PC-3 (cell line): ENCODE results near the gene KLHL28.

Source experiments
- EZH2 ChIP-seq: fragments of 300-600 bp; sonication (generic); IDR thresholded peaks from one replicate; pipeline ENCODE4 v1.6.1; 2017; ENCODE audit warnings: antibody characterized with exemption, mild to moderate bottlenecking, low read length; ENCODE audit not compliant: unreplicated experiment
- TF ChIP-seq, protein P1 (sequence below): fragments of 300-600 bp; sonication (generic); conservative IDR thresholded peaks from 2 replicates; pipeline ENCODE4 v1.5.1; 2017; ENCODE audit warnings: antibody characterized with exemption, low read depth, mild to moderate bottlenecking, low read length

GRCh38 chr14:44886860-44887595 lies 74.7 kb downstream of the KLHL28 start:
- TF ChIP-seq, protein P1, sequence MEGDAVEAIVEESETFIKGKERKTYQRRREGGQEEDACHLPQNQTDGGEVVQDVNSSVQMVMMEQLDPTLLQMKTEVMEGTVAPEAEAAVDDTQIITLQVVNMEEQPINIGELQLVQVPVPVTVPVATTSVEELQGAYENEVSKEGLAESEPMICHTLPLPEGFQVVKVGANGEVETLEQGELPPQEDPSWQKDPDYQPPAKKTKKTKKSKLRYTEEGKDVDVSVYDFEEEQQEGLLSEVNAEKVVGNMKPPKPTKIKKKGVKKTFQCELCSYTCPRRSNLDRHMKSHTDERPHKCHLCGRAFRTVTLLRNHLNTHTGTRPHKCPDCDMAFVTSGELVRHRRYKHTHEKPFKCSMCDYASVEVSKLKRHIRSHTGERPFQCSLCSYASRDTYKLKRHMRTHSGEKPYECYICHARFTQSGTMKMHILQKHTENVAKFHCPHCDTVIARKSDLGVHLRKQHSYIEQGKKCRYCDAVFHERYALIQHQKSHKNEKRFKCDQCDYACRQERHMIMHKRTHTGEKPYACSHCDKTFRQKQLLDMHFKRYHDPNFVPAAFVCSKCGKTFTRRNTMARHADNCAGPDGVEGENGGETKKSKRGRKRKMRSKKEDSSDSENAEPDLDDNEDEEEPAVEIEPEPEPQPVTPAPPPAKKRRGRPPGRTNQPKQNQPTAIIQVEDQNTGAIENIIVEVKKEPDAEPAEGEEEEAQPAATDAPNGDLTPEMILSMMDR, result no peak
- TF ChIP-seq EZH2, result no peak
